Keratinocyte (primary cell): ENCODE results near the gene PTPN13. TPM values are rescaled to one million over a fixed set of nuclear protein-coding genes. Genes with fewer than 3 reads are reported as not detected.
A peak's percentile ranks its signal among the peaks of the same experiment; 100 is the strongest.

Source experiments
- DNase-seq: peaks from one replicate; pipeline ENCODE4 v3.0.0-alpha.2; 2011; ENCODE audit warnings: low read depth, missing footprints, low spot score
- FAIRE-seq: peaks from 2 replicates; lab custom pipeline; 2011; peaks lifted over from hg19 to GRCh38; lab: Jason Lieb, UNC
- H2AFZ ChIP-seq: 2 replicates; pipeline ENCODE4 v1.6.0; 2012; ENCODE audit warnings: low read length, control low read depth, inconsistent platforms; ENCODE audit not compliant: control insufficient read depth
- H3K27ac ChIP-seq: 2 replicates; pipeline ENCODE4 v1.5.1; 2011; ENCODE audit warnings: low read length; ENCODE audit not compliant: control insufficient read depth, insufficient read depth
- H3K27me3 ChIP-seq: 3 replicates; pipeline ENCODE4 v1.6.0; 2011; ENCODE audit warnings: low read length; ENCODE audit not compliant: control insufficient read depth, insufficient read depth; ENCODE audit errors: extremely low read depth
- H3K36me3 ChIP-seq, 2 experiments: 2 replicates in 1 of 2; 3 replicates in 1 of 2; pipeline ENCODE4 v1.5.1; 2011; ENCODE audit warnings: low read length in 2 of 2, mild to moderate bottlenecking in 1 of 2; ENCODE audit not compliant: control insufficient read depth in 2 of 2, insufficient read depth in 2 of 2; ENCODE audit errors: extremely low read depth in 1 of 2
- H3K4me1 ChIP-seq: 3 replicates; pipeline ENCODE4 v1.5.1; 2011; ENCODE audit warnings: low read length; ENCODE audit not compliant: control insufficient read depth, insufficient read depth; ENCODE audit errors: extremely low read depth
- H3K4me2 ChIP-seq: 3 replicates; pipeline ENCODE4 v1.6.0; 2011; ENCODE audit warnings: low read depth, low read length; ENCODE audit not compliant: control insufficient read depth, insufficient read depth; ENCODE audit errors: extremely low read depth
- H3K4me3 ChIP-seq, 3 experiments: fragments of 200-600 bp in 1 of 3; sonication (generic) in 1 of 3; 2 replicates in 2 of 3; 3 replicates in 1 of 3; pipeline ENCODE4 v1.5.1; 2011 to 2016; ENCODE audit warnings: low read length in 3 of 3, mild to moderate bottlenecking in 3 of 3, control low read depth in 2 of 3, inconsistent platforms in 1 of 3, low read depth in 1 of 3, mixed read lengths in 1 of 3, mixed run types in 1 of 3, moderate library complexity in 1 of 3; ENCODE audit not compliant: control insufficient read depth in 2 of 3, insufficient read depth in 2 of 3; ENCODE audit errors: extremely low read depth in 1 of 3
- H3K79me2 ChIP-seq: 2 replicates; pipeline ENCODE4 v1.6.0; 2012; ENCODE audit warnings: low read length; ENCODE audit not compliant: control insufficient read depth, insufficient read depth
- H3K9ac ChIP-seq: 3 replicates; pipeline ENCODE4 v1.6.0; 2011; ENCODE audit warnings: low read length; ENCODE audit not compliant: control insufficient read depth, insufficient read depth; ENCODE audit errors: extremely low read depth
- H3K9me1 ChIP-seq: 3 replicates; pipeline ENCODE4 v1.6.0; 2011; ENCODE audit warnings: low read length; ENCODE audit not compliant: control insufficient read depth, insufficient read depth; ENCODE audit errors: extremely low read depth
- H3K9me3 ChIP-seq: 2 replicates; pipeline ENCODE4 v1.5.1; 2012; ENCODE audit warnings: low read depth, low read length; ENCODE audit not compliant: control insufficient read depth
- H4K20me1 ChIP-seq: 3 replicates; pipeline ENCODE4 v1.6.0; 2011; ENCODE audit warnings: low read length; ENCODE audit not compliant: control insufficient read depth, insufficient read depth; ENCODE audit errors: extremely low read depth
- EZH2 ChIP-seq: IDR thresholded peaks from one replicate; pipeline ENCODE4 v1.6.1; 2012; ENCODE audit warnings: inconsistent platforms, mild to moderate bottlenecking, low read length, moderate library complexity
- dilution Hi-C: fragments of 300-500 bp; cut with MboI; formaldehyde crosslinking; loops from one replicate; pipeline ENCODE4 v1.7.0; 2020; ENCODE audit warnings: low sequenced_read_pairs; ENCODE audit not compliant: extremely low pct_ligation_motif_present
- polyA plus RNA-seq, 5 experiments: library from polyadenylated mRNA; depleted of rRNA in 3 of 5; stranded (reverse) in 3 of 5; stranded (forward) in 1 of 5; unstranded in 1 of 5; fragments of >200 nt; gene quantifications; 1 replicate in 1 of 5; 2 replicates in 3 of 5; 3 replicates in 1 of 5; pipeline versions ENCODE4 v1.2.1 to v1.2.3, GENCODE V29; 2011 to 2012; ENCODE audit warnings: missing spikeins in 2 of 5, low read depth in 1 of 5, low replicate concordance in 1 of 5
- TF ChIP-seq, protein P1 (sequence below), 3 experiments: IDR thresholded peaks in 1 of 3; conservative IDR thresholded peaks in 1 of 3; optimal IDR thresholded peaks in 1 of 3; 2 replicates in 2 of 3; 3 replicates in 1 of 3; pipeline versions ENCODE3 to v1.5.1; 2011; ENCODE audit warnings: low read length in 3 of 3, mild to moderate bottlenecking in 3 of 3, moderate library complexity in 2 of 3, control low read depth in 1 of 3, inconsistent platforms in 1 of 3; ENCODE audit not compliant: insufficient read depth in 2 of 3; ENCODE audit errors: extremely low read depth in 1 of 3

PTPN13 gene
- polyA plus RNA-seq, 1 donor (not counting 4 experiments of a cell fraction or from before 2014, with no cell fraction given): 37.6 TPM

DNA sequence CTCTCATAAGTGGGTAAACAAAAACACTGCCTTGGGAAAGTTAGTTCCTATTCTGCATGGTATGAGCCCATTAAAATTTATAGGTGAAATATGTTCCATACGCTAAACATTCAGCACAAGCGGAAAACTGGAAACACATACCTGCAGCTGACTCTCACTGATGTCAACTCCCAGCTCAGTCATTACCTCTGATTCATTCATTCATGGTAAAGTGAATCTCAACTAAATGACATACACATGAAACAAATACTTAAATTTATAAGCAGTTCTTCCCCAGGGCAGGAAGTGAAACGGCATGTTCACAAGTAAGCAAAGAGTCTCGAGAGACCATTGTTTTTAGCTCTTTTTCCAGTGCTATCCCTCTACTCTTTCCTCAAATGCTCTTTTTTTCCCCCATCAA, 253.5 kb downstream of the PTPN13 start:
- Histone ChIP-seq H3K4me1 (peaks cover 57% of the 10 kb centered on the region), H3K4me3 (peak overlapping the region; percentile 52 to 82 (median 68)), H3K9me3 (no peaks in the 10 kb centered on the region), H3K79me2 (peaks cover 59% of the 10 kb centered on the region), H3K36me3 (peaks cover 0 to 3% of the 10 kb centered on the region in 2 experiments), H2AFZ (no peak overlapping the region), H3K27me3 (no peaks in the 10 kb centered on the region), H3K9ac (peak overlapping the region; percentile 87), H3K9me1 (no peaks in the 10 kb centered on the region), H4K20me1 (no peaks in the 10 kb centered on the region), H3K27ac (peak overlapping the region; percentile 96), H3K4me2 (peak overlapping the region; percentile 95)
- TF ChIP-seq, protein P1, sequence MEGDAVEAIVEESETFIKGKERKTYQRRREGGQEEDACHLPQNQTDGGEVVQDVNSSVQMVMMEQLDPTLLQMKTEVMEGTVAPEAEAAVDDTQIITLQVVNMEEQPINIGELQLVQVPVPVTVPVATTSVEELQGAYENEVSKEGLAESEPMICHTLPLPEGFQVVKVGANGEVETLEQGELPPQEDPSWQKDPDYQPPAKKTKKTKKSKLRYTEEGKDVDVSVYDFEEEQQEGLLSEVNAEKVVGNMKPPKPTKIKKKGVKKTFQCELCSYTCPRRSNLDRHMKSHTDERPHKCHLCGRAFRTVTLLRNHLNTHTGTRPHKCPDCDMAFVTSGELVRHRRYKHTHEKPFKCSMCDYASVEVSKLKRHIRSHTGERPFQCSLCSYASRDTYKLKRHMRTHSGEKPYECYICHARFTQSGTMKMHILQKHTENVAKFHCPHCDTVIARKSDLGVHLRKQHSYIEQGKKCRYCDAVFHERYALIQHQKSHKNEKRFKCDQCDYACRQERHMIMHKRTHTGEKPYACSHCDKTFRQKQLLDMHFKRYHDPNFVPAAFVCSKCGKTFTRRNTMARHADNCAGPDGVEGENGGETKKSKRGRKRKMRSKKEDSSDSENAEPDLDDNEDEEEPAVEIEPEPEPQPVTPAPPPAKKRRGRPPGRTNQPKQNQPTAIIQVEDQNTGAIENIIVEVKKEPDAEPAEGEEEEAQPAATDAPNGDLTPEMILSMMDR (optimal IDR thresholded peaks at IDR 0.05 in 1 of 3, IDR thresholded peaks at IDR 0.05 in 1 of 3, conservative IDR thresholded peaks at IDR 0.05 in 1 of 3; ENCODE audit: extremely low read depth in 1 of 3, insufficient read depth in 2 of 3, low read length in 3 of 3): no peak
- no peak for TF ChIP-seq EZH2
- peak; percentile 87 for FAIRE-seq
- dilution Hi-C loops: no loop called here
- DNase-seq: no peak

DNA sequence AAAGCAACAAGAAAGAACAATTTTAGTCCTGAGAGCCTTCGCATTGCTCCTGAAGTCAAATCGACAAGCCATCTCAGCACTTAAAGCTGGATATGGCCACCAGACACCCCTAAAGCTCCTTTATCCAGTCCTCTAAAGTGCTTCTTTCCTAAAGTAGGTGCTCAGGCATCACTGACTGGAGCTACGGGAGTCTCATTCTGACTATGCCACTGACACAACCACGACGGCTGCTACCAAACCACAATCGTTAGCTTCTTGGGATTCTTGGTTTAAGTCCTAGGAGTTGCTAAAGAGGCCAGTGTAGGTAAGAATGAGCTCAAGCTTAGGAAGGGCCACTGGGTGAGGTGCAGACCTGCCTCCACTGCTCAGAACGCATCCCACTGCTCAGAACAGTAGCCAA, 254.0 kb downstream of the PTPN13 start:
- Histone ChIP-seq H3K4me2 (peak overlapping the region; percentile 95), H3K27ac (peak overlapping the region; percentile 96), H3K36me3 (peaks cover 0 to 2% of the 10 kb centered on the region in 2 experiments), H3K27me3 (no peaks in the 10 kb centered on the region), H3K9ac (peak overlapping the region; percentile 87), H3K4me3 (peak overlapping the region; percentile 52 to 82 (median 68)), H3K9me3 (no peaks in the 10 kb centered on the region), H3K9me1 (no peaks in the 10 kb centered on the region), H2AFZ (no peak overlapping the region), H4K20me1 (no peaks in the 10 kb centered on the region), H3K79me2 (peaks cover 54% of the 10 kb centered on the region), H3K4me1 (peaks cover 52% of the 10 kb centered on the region)
- TF ChIP-seq, protein P1 (optimal IDR thresholded peaks at IDR 0.05 in 1 of 3, IDR thresholded peaks at IDR 0.05 in 1 of 3, conservative IDR thresholded peaks at IDR 0.05 in 1 of 3; ENCODE audit: extremely low read depth in 1 of 3, insufficient read depth in 2 of 3, low read length in 3 of 3): no peak
- no peak for TF ChIP-seq EZH2
- DNase-seq: no peak
- dilution Hi-C loops: no loop called here
- FAIRE-seq: peak; percentile 81
